Hepatocyte (in vitro differentiated cells): ENCODE measurements around the gene CMSS1.

ENCODE experiments used
- CTCF ChIP-seq: fragments of 200-600 bp; sonication (generic); IDR thresholded peaks from 2 replicates; pipeline ENCODE4 v1.5.1; 2016; ENCODE audit warnings: antibody characterized with exemption, mild to moderate bottlenecking; ENCODE audit not compliant: poor library complexity
- EZH2phosphoT487 ChIP-seq: fragments of 200-600 bp; sonication (generic); IDR thresholded peaks from one replicate; pipeline ENCODE4 v1.6.1; 2018; ENCODE audit warnings: antibody characterized with exemption, mild to moderate bottlenecking, low read depth, moderate library complexity; ENCODE audit not compliant: unreplicated experiment, severe bottlenecking

GRCh38 chr3:99961756-99962515, 144.3 kb downstream of the CMSS1 start:
- TF ChIP-seq CTCF = no peak
- TF ChIP-seq EZH2phosphoT487 = no peak
